Ovary (tissue), 3 donors: ENCODE measurements around the gene ANO6.

ENCODE experiments used
- EP300 ChIP-seq: sonication (generic); formaldehyde crosslinking; IDR thresholded peaks from one replicate; pipeline ENCODE4 v1.6.1; 2017; ENCODE audit warnings: antibody characterized with exemption
- POLR2A ChIP-seq: fragments of 450-650 bp; IDR thresholded peaks from one replicate; pipeline ENCODE4 v1.6.1; 2017; ENCODE audit warnings: antibody characterized with exemption, mild to moderate bottlenecking, moderate library complexity
- TF ChIP-seq, protein P1 (sequence below), 3 donors: fragments of 450-650 bp in 2 of 3; fragments of 200-600 bp in 1 of 3; IDR thresholded peaks; one replicate each; pipeline versions ENCODE4 v1.5.1 to v1.8.0; 2016 to 2022; ENCODE audit warnings: antibody characterized with exemption in 3 of 3, mild to moderate bottlenecking in 1 of 3
- donor health status: DM: no; HTN: no; CAD: no.

DNA sequence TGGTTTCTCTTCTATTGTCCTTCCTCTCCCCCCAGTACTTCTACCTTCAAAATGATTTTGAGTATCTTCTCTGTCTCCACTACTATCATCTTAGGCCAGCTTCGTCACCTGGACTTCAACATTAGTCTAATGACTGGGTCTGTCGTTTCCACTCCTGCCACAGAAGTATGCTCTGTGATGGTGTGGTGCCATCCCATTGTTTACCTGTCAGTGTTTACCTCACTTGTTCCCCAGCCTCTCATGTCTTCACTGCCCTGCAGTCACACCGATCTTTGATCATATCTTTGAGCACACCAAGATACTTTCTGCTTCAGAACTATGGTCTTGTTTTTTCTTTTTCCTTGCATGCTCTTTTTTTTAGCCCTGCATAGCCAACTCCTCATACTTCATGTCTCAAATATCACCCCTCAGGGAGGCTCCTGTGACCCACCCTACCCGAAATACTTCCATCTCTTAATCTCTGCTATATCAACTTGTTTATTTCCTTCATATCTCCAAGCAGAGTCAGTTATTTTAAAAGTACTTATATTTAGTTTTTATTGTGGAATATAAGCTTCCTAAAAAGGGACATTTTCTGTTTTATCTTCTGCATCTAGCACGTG is 60.4 kb downstream of the ANO6 start:
- TF ChIP-seq, protein P1, sequence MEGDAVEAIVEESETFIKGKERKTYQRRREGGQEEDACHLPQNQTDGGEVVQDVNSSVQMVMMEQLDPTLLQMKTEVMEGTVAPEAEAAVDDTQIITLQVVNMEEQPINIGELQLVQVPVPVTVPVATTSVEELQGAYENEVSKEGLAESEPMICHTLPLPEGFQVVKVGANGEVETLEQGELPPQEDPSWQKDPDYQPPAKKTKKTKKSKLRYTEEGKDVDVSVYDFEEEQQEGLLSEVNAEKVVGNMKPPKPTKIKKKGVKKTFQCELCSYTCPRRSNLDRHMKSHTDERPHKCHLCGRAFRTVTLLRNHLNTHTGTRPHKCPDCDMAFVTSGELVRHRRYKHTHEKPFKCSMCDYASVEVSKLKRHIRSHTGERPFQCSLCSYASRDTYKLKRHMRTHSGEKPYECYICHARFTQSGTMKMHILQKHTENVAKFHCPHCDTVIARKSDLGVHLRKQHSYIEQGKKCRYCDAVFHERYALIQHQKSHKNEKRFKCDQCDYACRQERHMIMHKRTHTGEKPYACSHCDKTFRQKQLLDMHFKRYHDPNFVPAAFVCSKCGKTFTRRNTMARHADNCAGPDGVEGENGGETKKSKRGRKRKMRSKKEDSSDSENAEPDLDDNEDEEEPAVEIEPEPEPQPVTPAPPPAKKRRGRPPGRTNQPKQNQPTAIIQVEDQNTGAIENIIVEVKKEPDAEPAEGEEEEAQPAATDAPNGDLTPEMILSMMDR (IDR thresholded peaks at IDR 0.05): no peak
- TF ChIP-seq EP300 (no peak), POLR2A (no peak)
